Bronchial epithelial cell (primary cell): ENCODE measurements around the gene BATF3. TPM values are rescaled to one million over a fixed set of nuclear protein-coding genes. Genes with fewer than 3 reads are reported as not detected.

Experiments
- DNase-seq: peaks from one replicate; pipeline ENCODE4 v3.0.0-alpha.2; 2010; ENCODE audit warnings: low read depth
- FAIRE-seq: peaks from 2 replicates; lab custom pipeline; 2011; peaks lifted over from hg19 to GRCh38; lab: Jason Lieb, UNC
- H3K27me3 ChIP-seq: 2 replicates; pipeline ENCODE4 v1.5.1; 2011; ENCODE audit warnings: low read length; ENCODE audit not compliant: control insufficient read depth, insufficient read depth
- H3K36me3 ChIP-seq: 2 replicates; pipeline ENCODE4 v1.5.1; 2011; ENCODE audit warnings: low read length; ENCODE audit not compliant: control insufficient read depth, insufficient read depth
- H3K4me3 ChIP-seq: 2 replicates; pipeline ENCODE4 v1.5.1; 2011; ENCODE audit warnings: mild to moderate bottlenecking, low read depth, low read length, control low read depth
- CTCF ChIP-seq: IDR thresholded peaks from 2 replicates; pipeline ENCODE4 v1.5.1; 2011; ENCODE audit warnings: mild to moderate bottlenecking, moderate library complexity, low read length, control low read depth, inconsistent platforms; ENCODE audit not compliant: insufficient read depth, severe bottlenecking
- total RNA-seq: library from RNA; depleted of rRNA; stranded (reverse); fragments of >200 nt; gene quantifications from 2 replicates; pipeline ENCODE4 v1.2.1, GENCODE V29; 2014

The BATF3 gene
- total RNA-seq, 1 donor from 2014 or later, result 0.26 TPM

GRCh38 chr1:212638492-212639151, 61.0 kb downstream of the BATF3 start:
- TF ChIP-seq CTCF, result no peak
- DNase-seq (no peak), FAIRE-seq (no peak)
- H3K27me3 ChIP-seq, result peaks cover 6% of the 10 kb centered on the region
- no peaks in the 10 kb centered on the region for H3K36me3 ChIP-seq
- no peak overlapping the region for H3K4me3 ChIP-seq

DNA sequence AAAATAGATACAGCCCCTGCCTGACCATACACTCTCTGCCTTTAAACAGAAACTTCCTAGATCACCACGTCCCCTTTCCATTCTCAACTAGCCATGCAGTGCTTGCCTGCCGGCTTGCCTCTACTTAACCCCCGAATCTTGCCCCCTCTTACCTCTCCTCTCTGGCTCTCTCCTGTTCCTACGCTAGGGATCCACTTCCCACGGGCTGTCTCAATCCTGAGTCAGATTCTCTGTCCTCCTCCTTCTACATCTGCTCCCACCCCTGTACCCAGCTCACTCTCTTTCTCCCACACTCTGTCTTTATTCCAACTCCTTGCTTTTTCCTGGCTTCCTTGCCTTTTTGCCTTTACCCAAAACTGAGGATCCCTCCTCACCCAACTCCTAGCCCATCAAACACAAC, 61.7 kb downstream of the BATF3 start:
- H3K36me3 ChIP-seq, result no peaks in the 10 kb centered on the region
- no peak for FAIRE-seq
- no peak for DNase-seq
- no peak for TF ChIP-seq CTCF
- H3K4me3 ChIP-seq, result no peak overlapping the region
- H3K27me3 ChIP-seq, result peaks cover 6% of the 10 kb centered on the region

Other genes with a start within 250 kb of the BATF3 start
- gene ATF3, start 91.1 kb downstream of the BATF3 start, total RNA-seq, result 19.2 and 31.7 TPM in 2 replicates
- 11.3 TPM in 2 replicates for gene NSL1, start 91.9 kb upstream of the BATF3 start, total RNA-seq
- 12.1 and 21.8 TPM in 2 replicates for gene TATDN3, start 92.1 kb upstream of the BATF3 start, total RNA-seq
- not detected in 2 replicates for gene SPATA45, start 147.8 kb upstream of the BATF3 start, total RNA-seq
- 4.5 and 6.8 TPM in 2 replicates for gene FLVCR1, start 158.4 kb upstream of the BATF3 start, total RNA-seq